Right cardiac atrium (tissue), 5 donors: Measurements from ENCODE around the gene ARL14EP. TPM values are rescaled to one million over a fixed set of nuclear protein-coding genes. Genes with fewer than 3 reads are reported as not detected.
A peak's percentile ranks its signal among the peaks of the same experiment; 100 is the strongest.

Experiments used
- ATAC-seq, 2 donors: fragments of 200-7000 bp; cut with Tn5 transposase; one replicate each; pipeline versions ENCODE4 v1.8.0 to v1.9.1; 2020; ENCODE audit warnings: moderate library complexity in 2 of 2, mild to moderate bottlenecking in 1 of 2
- DNase-seq, 3 donors: peaks; one replicate each; pipeline ENCODE4 v3.0.0-alpha.2; 2020
- H3K27ac ChIP-seq: one replicate; pipeline ENCODE4 v1.5.1; 2013; ENCODE audit warnings: mild to moderate bottlenecking, low read length, control low read depth, moderate library complexity
- H3K27me3 ChIP-seq: one replicate; pipeline ENCODE4 v1.6.1; 2013; ENCODE audit not compliant: control insufficient read depth, insufficient read depth
- H3K4me1 ChIP-seq: one replicate; pipeline ENCODE4 v1.6.1; 2013; ENCODE audit warnings: low read length; ENCODE audit not compliant: control insufficient read depth, insufficient read depth
- H3K4me3 ChIP-seq: one replicate; pipeline ENCODE4 v1.5.1; 2013; ENCODE audit warnings: low read length, control low read depth
- H3K9me3 ChIP-seq: one replicate; pipeline ENCODE4 v1.6.1; 2013; ENCODE audit warnings: low read length; ENCODE audit not compliant: control insufficient read depth
- WGBS: extraction: QIAGEN DNeasy Blood & Tissue Kit; methylation state at CpG from one replicate; pipeline ENCODE4 v1.1.7; 2013; 5-methylcytosine and 5-hydroxymethylcytosine counted together
- intact Hi-C, 4 donors: fragments of 100-400 bp; cut with DNase I; formaldehyde crosslinking; loops; one replicate each; pipeline versions ENCODE4 v1.11.0 to v1.14.0; 2022 to 2023
- polyA plus RNA-seq: library from polyadenylated mRNA; stranded (reverse); fragments of 200-250 nt; gene quantifications from one replicate; pipeline ENCODE4 v1.2.3, GENCODE V29; 2013
- total RNA-seq, 4 donors: library from RNA; stranded (reverse); fragmentation: NEBNext Ultra II Directional; extraction: Animal tissue kit (Norgen Biotek cat#: 25700); gene quantifications; one replicate each; pipeline ENCODE4 v1.2.1, GENCODE V29; 2021
- donor health status: healthy with polysubstance abuse.
- donor health status: DM: no; HTN: yes; CAD: no.
- donor health status: DM: no; HTN: no; CAD: no.
- donor health status: DM: no; HTN: yes; CAD: no; lungs with severe emphysema.
- donor health status: DM: yes; HTN: yes; CAD: no.

ARL14EP gene
- total and polyA plus RNA-seq, 5 donors = 16.5 to 34.5 (median 29.9) TPM

DNA sequence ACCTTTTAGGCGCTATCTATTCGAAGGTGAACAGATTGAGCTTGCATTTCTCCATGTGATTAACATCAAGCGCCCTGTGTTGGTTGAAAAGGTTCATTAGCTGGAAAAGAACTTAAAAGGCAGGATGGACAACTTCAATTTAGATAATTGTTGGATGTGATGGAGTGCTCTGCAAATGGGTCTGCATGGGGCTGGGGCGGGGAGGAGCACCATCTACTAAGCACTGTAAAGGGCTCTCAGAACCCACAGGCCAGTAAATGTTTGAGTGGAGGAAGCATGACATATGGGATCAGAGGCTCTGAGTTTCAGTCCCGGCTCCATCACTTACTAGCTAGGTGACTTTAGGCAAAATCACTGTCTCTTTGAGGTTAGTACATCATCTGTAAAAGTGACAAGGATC is 28.2 kb downstream of the ARL14EP start:
- no peaks in the 10 kb centered on the region for H3K4me1 ChIP-seq
- 91% methylated on average over 5 of the region's 5 CpGs for WGBS
- intact Hi-C loops = loop anchor here in 3 of 4 donors (5.0 to 10.0 kb wide), 4 partner anchors 234 to 566 kb away; partner anchors contain the start of gene MPPED2 (in 1 of the 3)
- H3K27me3 ChIP-seq = no peaks in the 10 kb centered on the region
- no peak overlapping the region for H3K27ac ChIP-seq
- H3K9me3 ChIP-seq = no peaks in the 10 kb centered on the region
- no peak overlapping the region for H3K4me3 ChIP-seq
- DNase-seq (no peak), ATAC-seq (no peak)

GRCh38 chr11:30356391-30356790 is 33.5 kb downstream of the ARL14EP start:
- 94% methylated on average over 4 of the region's 4 CpGs for WGBS
- no peak for ATAC-seq
- intact Hi-C loops = loop anchor here in 1 of 4 donors (10.0 kb wide), 1 partner anchor 228 kb away; the partner anchor contains the start of gene MPPED2
- Histone ChIP-seq H3K4me1 (no peaks in the 10 kb centered on the region), H3K27me3 (no peaks in the 10 kb centered on the region), H3K27ac (no peak overlapping the region), H3K9me3 (no peaks in the 10 kb centered on the region), H3K4me3 (no peak overlapping the region)
- DNase-seq = no peak

- no peak for DNase-seq
- intact Hi-C loops = loop anchor here in 1 of 4 donors (10.0 kb wide), 1 partner anchor 227 kb away; the partner anchor contains the start of gene MPPED2
- WGBS = 39% methylated on average over 1 of the region's 1 CpG
- Histone ChIP-seq H3K4me3 (no peak overlapping the region), H3K27me3 (no peaks in the 10 kb centered on the region), H3K27ac (no peak overlapping the region), H3K9me3 (no peaks in the 10 kb centered on the region), H3K4me1 (no peaks in the 10 kb centered on the region)
- no peak for ATAC-seq
These were observed 35.0 kb downstream of the ARL14EP start for GRCh38 chr11:30357872-30358271.

DNA sequence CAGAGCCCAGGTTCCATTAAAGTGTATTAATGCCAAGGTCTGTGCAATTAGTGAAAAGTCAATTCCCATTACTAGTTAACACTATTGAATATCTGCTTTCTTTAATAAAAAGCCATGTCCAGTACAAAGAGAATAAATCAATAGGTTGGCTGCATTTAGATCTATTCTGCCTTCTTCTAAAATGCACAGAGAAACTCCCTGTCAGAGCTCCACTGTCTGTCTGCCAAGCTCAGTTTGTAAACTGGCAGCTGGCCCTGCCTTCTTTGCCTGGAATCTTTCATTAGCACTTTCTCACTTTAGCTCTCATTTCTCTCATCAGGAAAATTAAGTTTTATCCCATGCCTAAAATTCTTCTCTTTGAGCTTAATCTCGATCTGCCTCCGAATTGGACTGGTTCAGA is 35.6 kb downstream of the ARL14EP start:
- Histone ChIP-seq H3K4me1 (no peaks in the 10 kb centered on the region), H3K4me3 (no peak overlapping the region), H3K9me3 (no peaks in the 10 kb centered on the region), H3K27me3 (no peaks in the 10 kb centered on the region), H3K27ac (no peak overlapping the region)
- ATAC-seq = no peak
- intact Hi-C loops = loop anchor here in 1 of 4 donors (10.0 kb wide), 1 partner anchor 226 kb away; the partner anchor contains the start of gene MPPED2
- DNase-seq = peak in 1 of 3 donors; percentile 66
- WGBS = 33% methylated on average over 2 of the region's 2 CpGs

GRCh38 chr11:30360741-30361140 is 37.8 kb downstream of the ARL14EP start:
- H3K4me3 ChIP-seq = no peak overlapping the region
- ATAC-seq (no peak), DNase-seq (no peak)
- H3K27me3 ChIP-seq = no peaks in the 10 kb centered on the region
- no peak overlapping the region for H3K27ac ChIP-seq
- H3K4me1 ChIP-seq = peaks cover 3% of the 10 kb centered on the region
- intact Hi-C loops = no loop called here
- no peaks in the 10 kb centered on the region for H3K9me3 ChIP-seq

- H3K4me1 ChIP-seq = peaks cover 3% of the 10 kb centered on the region
- intact Hi-C loops = no loop called here
- no peak overlapping the region for H3K4me3 ChIP-seq
- DNase-seq (no peak), ATAC-seq (no peak)
- H3K27me3 ChIP-seq = no peaks in the 10 kb centered on the region
- no peaks in the 10 kb centered on the region for H3K9me3 ChIP-seq
- H3K27ac ChIP-seq = no peak overlapping the region
- 26% methylated on average over 7 of the region's 7 CpGs for WGBS
These were observed 41.4 kb downstream of the ARL14EP start for GRCh38 chr11:30364139-30364836.

DNA sequence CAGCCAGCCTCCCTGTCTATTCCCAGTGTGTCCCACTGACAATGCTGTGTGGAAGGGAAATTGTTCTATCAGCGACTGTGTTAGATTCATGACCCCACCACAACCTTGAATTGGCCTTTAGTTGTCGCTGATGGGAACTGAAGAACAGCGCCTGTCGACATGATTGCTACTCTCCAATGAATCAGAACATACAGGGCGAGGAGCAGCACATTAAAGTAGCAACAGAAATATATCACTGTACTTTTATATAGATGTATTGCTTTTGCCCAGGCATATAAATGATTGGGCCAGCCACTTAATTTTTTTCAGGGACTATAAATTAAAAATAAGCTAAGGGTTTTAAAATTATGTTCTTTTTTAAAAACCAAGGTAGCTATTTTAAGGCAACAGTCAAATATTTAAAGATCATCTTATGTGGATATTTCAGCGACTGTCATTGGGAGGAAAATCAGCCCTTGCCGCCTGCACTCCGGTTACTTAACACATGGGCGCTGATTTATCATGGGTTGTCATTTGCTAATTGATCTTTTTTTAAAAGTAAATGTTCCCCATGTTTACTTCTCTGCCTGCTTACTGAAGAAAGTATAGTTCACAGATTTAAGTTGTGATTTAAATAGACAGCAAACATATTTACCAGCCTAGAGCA is 42.1 kb downstream of the ARL14EP start:
- Histone ChIP-seq H3K27me3 (no peaks in the 10 kb centered on the region), H3K27ac (no peak overlapping the region), H3K9me3 (no peaks in the 10 kb centered on the region), H3K4me3 (no peak overlapping the region), H3K4me1 (peaks cover 3% of the 10 kb centered on the region)
- intact Hi-C loops = no loop called here
- 67% methylated on average over 9 of the region's 9 CpGs for WGBS
- ATAC-seq (no peak), DNase-seq (no peak)

DNA sequence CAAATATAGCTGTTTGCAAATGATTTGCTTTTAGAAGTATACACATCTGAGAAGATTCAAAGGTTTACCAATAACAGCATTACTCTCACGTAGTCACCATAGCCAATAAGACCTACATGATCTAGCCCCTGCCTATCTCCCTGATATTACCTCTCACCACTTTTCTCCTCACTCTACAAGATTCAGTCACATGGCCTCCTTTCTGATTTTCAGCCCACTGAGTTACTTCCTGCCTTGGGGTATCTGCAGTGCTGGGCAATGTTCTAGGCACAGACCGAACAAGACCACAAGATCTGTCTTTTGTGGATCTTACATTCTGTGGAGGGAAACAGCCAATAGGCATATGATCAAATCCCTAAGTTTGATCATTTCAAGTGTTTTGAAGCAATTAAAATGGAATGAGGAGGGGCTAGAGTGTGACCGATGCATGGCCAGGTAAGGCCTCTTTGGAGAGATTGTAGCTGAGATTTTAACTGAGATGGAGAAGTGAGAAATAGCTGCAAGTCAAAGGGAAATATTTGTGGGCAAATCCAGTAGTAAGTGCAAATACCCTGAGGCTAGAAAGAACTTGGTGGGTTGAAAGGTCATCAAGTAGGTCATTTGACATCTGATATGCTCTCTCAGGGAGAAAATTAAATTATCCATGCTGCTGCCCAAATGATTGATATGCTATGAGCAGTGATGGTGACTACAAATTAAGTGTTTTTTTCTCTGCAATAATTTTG is 43.1 kb downstream of the ARL14EP start:
- 95% methylated on average over 3 of the region's 3 CpGs for WGBS
- no peaks in the 10 kb centered on the region for H3K27me3 ChIP-seq
- H3K4me3 ChIP-seq = no peak overlapping the region
- H3K4me1 ChIP-seq = peaks cover 3% of the 10 kb centered on the region
- intact Hi-C loops = no loop called here
- ATAC-seq (no peak), DNase-seq (no peak)
- H3K27ac ChIP-seq = no peak overlapping the region
- H3K9me3 ChIP-seq = no peaks in the 10 kb centered on the region

- ATAC-seq = no peak
- WGBS = 94% methylated on average over 4 of the region's 4 CpGs
- no peak overlapping the region for H3K4me3 ChIP-seq
- H3K27ac ChIP-seq = no peak overlapping the region
- intact Hi-C loops = no loop called here
- DNase-seq = no peak
- peaks cover 3% of the 10 kb centered on the region for H3K4me1 ChIP-seq
- no peaks in the 10 kb centered on the region for H3K9me3 ChIP-seq
- H3K27me3 ChIP-seq = no peaks in the 10 kb centered on the region
These were observed 45.5 kb downstream of the ARL14EP start for GRCh38 chr11:30368394-30368793.

- Histone ChIP-seq H3K4me1 (no peaks in the 10 kb centered on the region), H3K27me3 (no peaks in the 10 kb centered on the region), H3K9me3 (no peaks in the 10 kb centered on the region), H3K27ac (no peak overlapping the region), H3K4me3 (no peak overlapping the region)
- WGBS = 89% methylated on average over 1 of the region's 1 CpG
- ATAC-seq = no peak
- intact Hi-C loops = no loop called here
- DNase-seq = no peak
These were observed 47.3 kb downstream of the ARL14EP start for GRCh38 chr11:30370164-30370563.

GRCh38 chr11:30377347-30377746 is 54.4 kb downstream of the ARL14EP start:
- no peak overlapping the region for H3K27ac ChIP-seq
- WGBS = 90% methylated on average over 2 of the region's 2 CpGs
- no peak overlapping the region for H3K4me3 ChIP-seq
- intact Hi-C loops = no loop called here
- DNase-seq = no peak
- ATAC-seq = no peak
- no peaks in the 10 kb centered on the region for H3K27me3 ChIP-seq
- no peaks in the 10 kb centered on the region for H3K9me3 ChIP-seq
- H3K4me1 ChIP-seq = no peaks in the 10 kb centered on the region
